ENCODE data around the gene UPF3A. TPM values are rescaled to one million over a fixed set of nuclear protein-coding genes. Genes with fewer than 3 reads are reported as not detected.

UPF3A gene
- total and polyA plus RNA-seq, 9 of the 15 experiments (the other 6 are each of a cell fraction or from before 2014, with no cell fraction given), result 15.6 to 76.5 (median 40.9) TPM

GRCh38 chr13:114237415-114238112, 43.8 kb upstream of the UPF3A start (continued):
- TF ChIP-seq PRPF4 (IDR thresholded peaks at IDR 0.05; ENCODE audit: insufficient read depth, low read depth, low read length, poor library complexity, severe bottlenecking) (no peak), ZNF175 (CRISPR knock-in tag; IDR thresholded peaks at IDR 0.05; ENCODE audit: low read depth) (no peak), ZBTB43 (CRISPR knock-in tag; IDR thresholded peaks at IDR 0.05) (peak; percentile 49; the same call in 1 of the 2 replicates), SMAD1 (IDR thresholded peaks at IDR 0.05; ENCODE audit: low read depth, low read length, partially characterized antibody) (no peak), CBX3 (IDR thresholded peaks at IDR 0.05; ENCODE audit: borderline replicate concordance in 1 of 2, low read length in 2 of 2) (no peak), ZNF780A (CRISPR knock-in tag; IDR thresholded peaks at IDR 0.05) (no peak), BRD9 (IDR thresholded peaks at IDR 0.05; ENCODE audit: low read depth, partially characterized antibody) (no peak), NR3C1 (CRISPR knock-in tag; IDR thresholded peaks at IDR 0.05) (no peak), SPI1 (IDR thresholded peaks at IDR 0.05; ENCODE audit: borderline replicate concordance, low read depth, low read length) (no peak), ELK1 (CRISPR knock-in tag; IDR thresholded peaks at IDR 0.05) (no peak), MAX (CRISPR knock-in tag; IDR thresholded peaks at IDR 0.05) (peak; percentile 95), FOXA3 (CRISPR knock-in tag; conservative IDR thresholded peaks at IDR 0.05 in 1 of 2, IDR thresholded peaks at IDR 0.05 in 1 of 2) (no peak), ARID1B (IDR thresholded peaks at IDR 0.05) (peak; percentile 81), RFX7 (CRISPR knock-in tag; IDR thresholded peaks at IDR 0.05) (no peak), CHCHD3 (CRISPR knock-in tag; IDR thresholded peaks at IDR 0.05) (no peak), FOXP4 (CRISPR knock-in tag; IDR thresholded peaks at IDR 0.05; ENCODE audit: borderline replicate concordance) (no peak), CEBPZ (IDR thresholded peaks at IDR 0.05; ENCODE audit: borderline replicate concordance, low read depth, low read length) (no peak), ZBTB8A (IDR thresholded peaks at IDR 0.05; ENCODE audit: partially characterized antibody) (no peak)

Measured in K562 (cell line).